Gastroesophageal sphincter (tissue), 3 donors: ENCODE measurements around the gene SMIM33.

Experiments
- CTCF ChIP-seq, 4 experiments: fragments of 200-600 bp in 2 of 4; fragments of 450-650 bp in 2 of 4; sonication (generic) in 1 of 4; IDR thresholded peaks; one replicate each; pipeline ENCODE4 v1.5.1; 2017 to 2019; ENCODE audit warnings: antibody characterized with exemption in 4 of 4, mild to moderate bottlenecking in 2 of 4, moderate library complexity in 2 of 4
- POLR2A ChIP-seq, 2 donors: fragments of 450-650 bp; IDR thresholded peaks; one replicate each; pipeline ENCODE4 v1.6.1; 2017; ENCODE audit warnings: antibody characterized with exemption in 2 of 2, mild to moderate bottlenecking in 2 of 2, moderate library complexity in 1 of 2
- POLR2AphosphoS5 ChIP-seq: sonication (generic); formaldehyde crosslinking; IDR thresholded peaks from one replicate; pipeline ENCODE4 v1.6.1; 2017; ENCODE audit warnings: antibody characterized with exemption

- TF ChIP-seq CTCF (IDR thresholded peaks at IDR 0.05): peak; percentile 96 to 98 (median 97)
- TF ChIP-seq POLR2A (IDR thresholded peaks at IDR 0.05): peak; percentile 42 to 49
- TF ChIP-seq POLR2AphosphoS5: peak; percentile 95
These were observed 47.1 kb downstream of the SMIM33 start for GRCh38 chr5:139517683-139518564.
